HepG2 (cell line): ENCODE data around the gene CDH22.

Source experiments
- ETV5 ChIP-seq: IDR thresholded peaks from 2 replicates; pipeline ENCODE4 v1.6.1; 2018; ENCODE audit warnings: missing biosample characterization, missing genetic modification reagents, inconsistent platforms, borderline replicate concordance
- MAFF ChIP-seq: IDR thresholded peaks from 2 replicates; pipeline ENCODE4 v1.6.1; 2011; ENCODE audit warnings: low read depth, low read length, improper control_type of control experiment
- MBNL3 ChIP-seq: fragments of 250-450 bp; sonication (Bioruptor Pico); conservative IDR thresholded peaks from 2 replicates; pipeline ENCODE4 v1.8.0; 2022; ENCODE audit warnings: mild to moderate bottlenecking, inconsistent platforms
- POLR2AphosphoS5 ChIP-seq: IDR thresholded peaks from 2 replicates; pipeline ENCODE4 v1.6.1; 2012; ENCODE audit warnings: low read depth, low read length
- SIN3A ChIP-seq: IDR thresholded peaks from 2 replicates; pipeline ENCODE4 v1.6.1; 2011; ENCODE audit warnings: low read depth, mild to moderate bottlenecking, control low read depth, low read length, borderline replicate concordance
- SNRNP70 ChIP-seq: fragments of 200-400 bp; formaldehyde crosslinking; IDR thresholded peaks from 2 replicates; pipeline ENCODE4 v1.6.1; 2017; ENCODE audit warnings: mild to moderate bottlenecking, low read depth, low read length, moderate library complexity
- TOE1 ChIP-seq: sonication (generic); formaldehyde crosslinking; IDR thresholded peaks from 2 replicates; pipeline ENCODE4 v1.4.0; 2020; ENCODE audit warnings: mild to moderate bottlenecking, missing genetic modification reagents
- YEATS2 ChIP-seq: sonication (generic); formaldehyde crosslinking; IDR thresholded peaks from 2 replicates; pipeline ENCODE4 v1.4.0; 2020; ENCODE audit warnings: missing genetic modification reagents, borderline replicate concordance
- ZNF282 ChIP-seq: fragments of 450-650 bp; IDR thresholded peaks from 2 replicates; pipeline ENCODE4 v1.6.1; 2018; ENCODE audit not compliant: partially characterized antibody
- TF ChIP-seq, protein P1 (sequence below): sonication (generic); formaldehyde crosslinking; IDR thresholded peaks from 2 replicates; pipeline ENCODE4 v1.5.0; 2020; ENCODE audit warnings: mild to moderate bottlenecking, missing genetic modification reagents, moderate library complexity
- TF ChIP-seq, protein P2 (sequence below): conservative IDR thresholded peaks from 2 replicates; pipeline ENCODE4 v1.6.1; 2018; ENCODE audit warnings: missing genetic modification reagents

DNA sequence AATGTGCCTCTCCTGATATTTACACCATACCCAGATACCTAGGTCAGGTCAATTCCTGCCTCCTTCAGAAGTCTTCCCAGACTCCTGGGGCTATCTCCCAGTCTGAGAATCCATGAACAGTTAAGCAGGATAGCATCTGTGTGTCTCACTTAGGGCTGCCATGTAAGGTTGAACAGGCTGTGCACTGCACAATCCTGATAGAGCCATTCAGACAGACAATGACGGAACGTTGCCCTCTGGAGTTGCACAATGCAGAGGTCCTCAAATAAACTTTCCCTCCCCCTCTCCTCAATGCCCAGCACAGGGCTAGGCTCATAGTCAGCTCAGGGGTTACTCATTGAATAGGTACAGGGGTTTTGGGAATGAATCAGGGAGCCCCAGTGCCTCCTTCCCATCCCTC, 100.5 kb downstream of the CDH22 start:
- no peak for TF ChIP-seq SNRNP70
- TF ChIP-seq TOE1 (CRISPR knock-in tag): no peak
- TF ChIP-seq, protein P1, sequence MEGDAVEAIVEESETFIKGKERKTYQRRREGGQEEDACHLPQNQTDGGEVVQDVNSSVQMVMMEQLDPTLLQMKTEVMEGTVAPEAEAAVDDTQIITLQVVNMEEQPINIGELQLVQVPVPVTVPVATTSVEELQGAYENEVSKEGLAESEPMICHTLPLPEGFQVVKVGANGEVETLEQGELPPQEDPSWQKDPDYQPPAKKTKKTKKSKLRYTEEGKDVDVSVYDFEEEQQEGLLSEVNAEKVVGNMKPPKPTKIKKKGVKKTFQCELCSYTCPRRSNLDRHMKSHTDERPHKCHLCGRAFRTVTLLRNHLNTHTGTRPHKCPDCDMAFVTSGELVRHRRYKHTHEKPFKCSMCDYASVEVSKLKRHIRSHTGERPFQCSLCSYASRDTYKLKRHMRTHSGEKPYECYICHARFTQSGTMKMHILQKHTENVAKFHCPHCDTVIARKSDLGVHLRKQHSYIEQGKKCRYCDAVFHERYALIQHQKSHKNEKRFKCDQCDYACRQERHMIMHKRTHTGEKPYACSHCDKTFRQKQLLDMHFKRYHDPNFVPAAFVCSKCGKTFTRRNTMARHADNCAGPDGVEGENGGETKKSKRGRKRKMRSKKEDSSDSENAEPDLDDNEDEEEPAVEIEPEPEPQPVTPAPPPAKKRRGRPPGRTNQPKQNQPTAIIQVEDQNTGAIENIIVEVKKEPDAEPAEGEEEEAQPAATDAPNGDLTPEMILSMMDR (CRISPR knock-in tag): no peak
- no peak for TF ChIP-seq ZNF282
- TF ChIP-seq, protein P2, sequence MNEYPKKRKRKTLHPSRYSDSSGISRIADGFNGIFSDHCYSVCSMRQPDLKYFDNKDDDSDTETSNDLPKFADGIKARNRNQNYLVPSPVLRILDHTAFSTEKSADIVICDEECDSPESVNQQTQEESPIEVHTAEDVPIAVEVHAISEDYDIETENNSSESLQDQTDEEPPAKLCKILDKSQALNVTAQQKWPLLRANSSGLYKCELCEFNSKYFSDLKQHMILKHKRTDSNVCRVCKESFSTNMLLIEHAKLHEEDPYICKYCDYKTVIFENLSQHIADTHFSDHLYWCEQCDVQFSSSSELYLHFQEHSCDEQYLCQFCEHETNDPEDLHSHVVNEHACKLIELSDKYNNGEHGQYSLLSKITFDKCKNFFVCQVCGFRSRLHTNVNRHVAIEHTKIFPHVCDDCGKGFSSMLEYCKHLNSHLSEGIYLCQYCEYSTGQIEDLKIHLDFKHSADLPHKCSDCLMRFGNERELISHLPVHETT (CRISPR knock-in tag): no peak
- no peak for TF ChIP-seq YEATS2
- TF ChIP-seq MBNL3: no peak
- TF ChIP-seq SIN3A: no peak
- no peak for TF ChIP-seq POLR2AphosphoS5
- no peak for TF ChIP-seq MAFF
- TF ChIP-seq ETV5 (CRISPR knock-in tag): no peak
